HG03378 (cell line): ENCODE data around the gene NEDD9.

Experiments used
- ATAC-seq: cut with Tn5 transposase; IDR thresholded peaks from one replicate; pipeline ENCODE4 v1.9.1; 2021; ENCODE audit warnings: mild to moderate bottlenecking, moderate library complexity; ENCODE audit not compliant: unreplicated experiment

Gene NEDD9

DNA sequence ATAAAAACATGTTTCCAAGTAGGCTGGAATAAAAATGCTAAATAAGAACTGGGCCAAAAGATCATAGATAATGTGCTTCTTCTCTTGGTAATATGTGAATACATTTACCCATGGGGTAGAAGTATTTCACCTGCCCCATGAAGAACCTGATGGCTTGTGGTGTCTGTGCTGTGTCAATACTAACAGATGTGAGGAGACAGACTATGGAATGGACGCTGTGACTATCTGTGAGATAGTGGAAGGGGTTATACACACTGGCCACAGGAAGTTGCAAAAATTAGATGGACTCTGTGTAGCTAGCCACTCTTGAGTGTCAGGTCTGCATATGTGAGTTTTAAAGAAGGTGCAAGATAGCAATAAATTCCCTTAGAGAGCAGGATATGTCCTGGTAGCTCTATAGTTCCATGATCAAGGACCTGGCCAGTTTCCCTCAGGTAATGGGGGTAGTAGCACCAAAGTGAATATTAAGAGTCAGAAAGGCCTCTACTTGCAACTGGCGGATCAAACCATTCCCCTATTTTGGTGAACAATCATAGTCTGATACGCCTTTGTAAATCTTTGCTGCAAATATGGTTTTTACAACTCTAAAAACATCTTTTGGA lies 48.6 kb downstream of the NEDD9 start:
- ATAC-seq = no peak

DNA sequence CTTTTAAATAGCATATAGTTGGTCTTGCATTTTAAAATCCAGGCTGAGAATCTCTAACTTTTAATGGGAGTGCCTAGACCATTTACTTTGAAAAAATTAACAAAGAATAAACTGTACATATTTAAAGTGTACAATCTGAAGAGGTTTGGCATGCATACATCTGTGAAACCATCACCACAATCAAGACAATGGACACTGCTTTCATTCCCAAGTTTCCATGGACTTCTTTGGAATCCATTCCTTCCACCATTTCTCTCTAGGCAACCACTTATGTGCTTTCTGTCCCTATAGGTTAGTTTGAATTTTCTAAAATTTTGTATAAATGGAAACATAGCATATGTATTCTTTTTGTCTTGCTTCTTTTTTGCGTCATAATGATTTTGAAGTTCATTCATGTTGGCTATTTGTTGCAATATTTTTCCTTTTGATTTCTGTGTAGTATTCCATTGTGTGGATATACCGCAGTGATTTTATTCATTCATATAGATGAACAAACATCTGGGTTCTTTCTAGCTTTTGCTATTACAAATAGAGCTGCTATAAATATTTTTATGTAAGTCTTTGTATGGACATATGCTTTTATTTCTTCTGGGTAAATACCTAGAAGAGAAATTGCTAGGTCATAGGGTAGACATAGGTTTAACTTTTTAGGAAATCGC lies 50.9 kb downstream of the NEDD9 start:
- no peak for ATAC-seq

DNA sequence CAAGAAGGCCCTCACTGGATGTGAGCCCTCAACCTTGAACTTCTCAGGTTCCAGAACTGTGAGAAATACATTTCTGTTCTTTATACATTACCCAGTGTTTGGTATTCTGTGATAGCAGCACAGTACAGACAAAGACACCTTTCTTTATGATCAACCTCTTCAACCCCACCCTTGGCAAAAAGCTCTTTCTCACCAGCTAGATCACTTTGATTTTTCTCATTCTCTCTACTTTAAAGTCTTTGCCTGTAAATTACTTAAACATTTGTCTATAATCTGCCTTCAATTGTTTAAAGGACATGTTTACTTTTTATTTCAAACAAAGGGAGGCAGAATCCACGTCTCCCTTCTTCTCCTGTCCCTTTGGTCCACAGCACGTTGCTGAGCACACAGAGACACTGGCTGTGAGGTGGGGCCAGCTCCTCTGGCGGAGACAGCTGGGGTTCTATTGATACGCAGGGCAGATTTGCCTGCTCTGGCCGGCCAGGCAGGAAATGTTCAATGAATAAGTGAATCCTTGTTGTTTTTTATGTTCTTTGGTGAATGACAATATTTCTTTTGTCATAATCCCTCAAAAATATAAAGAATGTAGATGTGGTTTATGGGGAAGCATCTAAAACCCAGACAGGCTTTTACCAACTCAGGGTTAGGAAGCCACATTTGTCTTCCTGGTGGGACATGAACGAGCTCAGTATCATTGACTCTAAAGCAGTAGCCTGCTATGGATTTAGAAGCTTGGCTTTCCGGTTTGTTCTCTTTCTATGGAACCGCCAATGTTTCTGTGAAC lies 52.9 kb downstream of the NEDD9 start:
- ATAC-seq = no peak

DNA sequence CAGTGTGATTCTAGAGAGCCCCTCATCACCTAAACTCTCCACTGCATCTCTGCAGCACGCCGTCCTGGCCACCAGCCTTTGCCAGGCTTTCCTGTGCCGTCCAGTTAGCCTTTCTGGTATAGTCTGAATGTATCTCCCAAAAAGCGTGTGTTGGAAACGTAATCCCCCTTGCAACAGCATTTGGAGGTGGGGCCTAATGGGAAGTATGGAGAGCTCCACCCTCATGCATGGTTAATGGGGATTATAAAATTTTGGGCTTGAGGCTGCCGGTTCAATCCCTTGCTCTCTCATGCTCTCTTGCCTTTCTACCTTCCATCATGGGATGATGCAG lies 53.4 kb downstream of the NEDD9 start:
- no peak for ATAC-seq

DNA sequence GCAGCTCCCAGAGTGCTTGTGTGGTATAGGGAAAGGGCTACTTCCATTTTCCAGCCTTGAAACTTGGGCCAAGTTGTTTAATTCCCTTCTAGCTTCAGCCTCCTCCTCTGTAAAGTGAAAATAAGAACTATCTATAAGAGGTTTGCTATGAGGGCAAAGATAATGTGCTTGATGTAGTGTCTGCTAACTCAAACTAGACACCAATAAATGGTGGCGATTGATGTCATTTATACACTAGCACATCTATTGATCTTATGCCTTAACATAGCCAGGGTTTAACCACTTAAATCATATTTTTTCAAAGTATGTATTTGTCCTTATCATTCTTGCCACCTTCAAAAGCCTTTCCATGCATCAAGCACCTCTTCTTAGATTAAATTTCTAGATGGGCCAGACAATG lies 55.2 kb downstream of the NEDD9 start:
- no peak for ATAC-seq

DNA sequence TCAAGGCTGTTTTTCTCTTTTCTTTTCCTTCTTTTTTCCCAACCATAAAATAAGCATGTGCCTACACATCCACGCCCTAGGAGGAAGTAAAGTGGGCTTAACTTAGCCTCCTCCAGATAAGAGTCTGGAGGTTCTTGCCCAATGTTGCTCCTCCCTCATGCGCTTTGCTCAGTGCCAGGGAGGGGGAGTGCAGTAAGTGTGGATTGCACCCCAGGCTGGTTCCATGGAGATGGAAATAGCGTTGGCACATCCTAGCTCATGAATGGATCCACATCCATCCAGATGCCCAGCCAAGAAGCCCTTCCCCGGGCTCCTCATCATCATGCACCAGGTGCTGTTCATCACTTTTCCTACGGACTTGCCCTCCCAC lies 58.2 kb downstream of the NEDD9 start:
- ATAC-seq = no peak

DNA sequence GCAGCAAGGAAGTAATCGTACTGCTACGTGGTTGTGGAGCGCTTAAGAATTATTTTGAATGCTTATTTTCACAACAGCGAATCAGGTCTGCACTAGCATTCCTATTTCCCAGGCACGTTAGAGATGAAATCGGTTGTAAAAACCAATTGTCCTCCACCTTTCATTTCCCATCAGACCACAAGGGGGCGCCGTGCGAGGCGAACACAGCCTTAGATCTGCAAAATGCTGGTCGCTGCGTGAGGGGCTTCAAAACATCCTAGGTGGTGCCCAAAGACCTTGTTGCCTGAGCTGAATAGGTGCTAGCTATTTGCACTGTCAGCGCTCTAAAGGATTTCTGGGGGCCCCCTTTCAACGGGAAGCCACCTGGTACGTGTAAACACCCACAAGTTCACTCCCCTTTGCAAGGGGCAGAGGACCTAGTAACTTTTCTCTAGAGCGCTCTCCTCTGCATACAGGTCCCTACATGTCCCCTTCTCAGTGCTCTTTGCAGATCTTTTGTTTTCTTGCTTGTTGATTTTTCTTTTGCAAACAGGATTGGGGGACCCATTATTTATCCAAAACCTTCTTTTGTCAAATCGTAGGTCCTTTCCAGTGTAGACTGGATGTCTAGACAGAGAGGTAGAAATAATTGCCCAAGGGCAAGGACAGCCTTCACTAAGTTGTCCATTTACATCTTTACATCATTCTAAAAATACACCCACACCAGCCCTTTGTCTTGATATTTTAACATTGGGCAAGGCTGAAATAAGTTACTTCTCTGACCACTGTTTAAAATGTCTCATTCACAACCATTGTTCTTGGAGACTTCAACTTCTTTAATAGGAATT lies 59.8 kb downstream of the NEDD9 start:
- peak; percentile 49 for ATAC-seq

DNA sequence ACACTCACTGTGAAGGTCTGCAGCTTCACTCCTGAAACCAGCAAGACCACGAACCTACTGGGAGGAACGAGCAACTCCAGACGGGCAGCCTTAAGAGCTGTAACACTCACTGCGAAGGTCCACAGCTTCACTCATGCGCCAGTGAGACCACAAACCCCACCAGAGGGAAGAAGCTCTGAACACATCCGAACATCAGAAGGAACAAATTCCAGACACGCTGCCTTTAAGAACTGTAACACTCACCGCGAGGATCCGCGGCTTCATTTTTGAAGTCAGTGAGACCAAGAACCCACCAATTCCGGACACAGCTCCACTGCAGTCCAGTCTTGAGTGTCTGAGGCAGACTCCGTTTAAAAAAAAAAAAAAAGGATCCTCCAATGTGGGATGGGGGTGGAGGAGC lies 60.5 kb downstream of the NEDD9 start:
- no peak for ATAC-seq

DNA sequence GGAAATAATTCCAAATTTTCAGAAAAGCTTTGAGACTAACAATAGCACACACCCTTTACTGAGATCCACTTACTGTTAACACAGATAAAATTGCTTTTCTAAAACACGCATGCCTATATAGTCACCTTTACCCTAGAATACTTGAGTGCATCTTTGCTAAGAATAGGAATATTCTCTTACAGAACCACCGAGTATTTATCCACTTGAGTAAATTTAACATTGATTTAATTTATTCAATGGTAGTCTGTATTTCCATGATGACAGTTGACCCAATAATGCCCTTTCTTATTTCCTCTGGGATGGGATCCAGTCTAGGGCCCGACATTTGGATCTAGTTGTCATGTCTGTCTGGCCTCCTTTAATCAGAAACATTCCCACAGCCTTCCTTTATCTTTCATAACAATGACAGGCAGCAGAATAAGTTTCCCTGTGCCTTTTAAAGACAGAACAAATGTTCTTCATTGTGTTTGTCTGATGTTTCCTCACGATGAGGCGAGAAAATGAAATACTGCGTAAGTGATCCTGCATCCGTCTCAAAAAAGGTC lies 64.3 kb downstream of the NEDD9 start:
- no peak for ATAC-seq

DNA sequence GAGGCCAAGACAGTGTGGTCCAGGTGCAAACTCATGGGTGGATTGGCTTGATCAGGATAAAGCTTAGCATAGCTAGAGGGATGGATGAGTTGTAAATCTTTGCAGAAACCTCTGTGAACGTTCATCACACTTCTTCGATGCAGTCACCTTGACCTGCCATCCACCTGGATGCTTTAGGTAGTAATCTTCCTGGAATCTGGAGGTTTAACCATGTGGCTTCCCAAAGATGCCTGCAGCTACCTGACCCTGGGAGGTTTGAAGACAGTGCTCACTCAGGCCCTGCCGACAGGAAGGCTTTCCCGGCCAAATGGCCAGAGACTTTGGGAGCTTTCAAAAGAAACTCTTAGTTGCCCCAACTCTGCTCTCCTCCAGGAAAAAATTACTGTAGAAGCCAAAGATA lies 65.5 kb downstream of the NEDD9 start:
- ATAC-seq = no peak

DNA sequence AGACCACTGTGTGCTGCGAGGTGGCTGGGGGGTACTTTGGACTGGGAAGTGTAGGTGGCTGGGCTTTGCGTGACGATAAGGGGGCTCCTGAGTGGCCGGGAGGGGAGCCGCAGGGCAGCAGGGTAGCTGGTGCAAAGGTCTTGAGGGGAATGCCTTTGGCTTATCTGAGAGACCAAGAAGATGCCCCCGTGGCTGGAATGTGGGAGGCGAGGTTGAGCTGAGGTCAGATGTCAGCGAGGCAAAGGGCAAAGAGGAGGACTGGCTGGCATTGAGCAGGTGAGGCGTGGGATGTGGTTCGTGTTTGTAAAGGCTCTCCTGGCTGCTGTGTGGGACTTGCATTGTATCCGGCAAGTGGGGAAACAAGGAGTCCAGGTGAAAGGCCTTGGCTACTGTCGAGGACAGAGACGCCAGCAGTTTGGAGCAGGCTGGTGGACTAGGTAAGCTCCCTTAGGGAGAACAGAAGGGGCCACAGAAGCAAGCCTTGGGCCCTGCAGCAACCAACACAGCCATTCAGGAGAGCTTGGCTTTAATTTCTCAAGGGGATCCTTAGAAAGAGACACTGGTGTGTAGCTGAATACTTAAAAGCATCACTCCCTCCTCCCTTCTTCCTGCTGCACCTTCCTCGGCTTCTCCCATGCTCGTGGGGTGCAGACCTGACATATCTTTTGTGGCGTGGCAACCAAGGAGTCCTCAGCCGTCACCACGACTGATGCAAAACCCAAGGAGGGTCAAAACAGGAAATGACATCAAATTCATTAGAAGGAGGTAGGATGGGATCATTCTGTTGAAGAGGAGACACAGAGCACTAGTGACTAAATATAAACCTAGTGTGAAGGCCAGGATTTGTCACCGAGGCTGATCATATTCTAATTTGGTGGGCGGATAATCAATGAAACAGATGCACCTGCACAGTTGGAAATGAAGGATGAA lies 67.5 kb downstream of the NEDD9 start:
- no peak for ATAC-seq

DNA sequence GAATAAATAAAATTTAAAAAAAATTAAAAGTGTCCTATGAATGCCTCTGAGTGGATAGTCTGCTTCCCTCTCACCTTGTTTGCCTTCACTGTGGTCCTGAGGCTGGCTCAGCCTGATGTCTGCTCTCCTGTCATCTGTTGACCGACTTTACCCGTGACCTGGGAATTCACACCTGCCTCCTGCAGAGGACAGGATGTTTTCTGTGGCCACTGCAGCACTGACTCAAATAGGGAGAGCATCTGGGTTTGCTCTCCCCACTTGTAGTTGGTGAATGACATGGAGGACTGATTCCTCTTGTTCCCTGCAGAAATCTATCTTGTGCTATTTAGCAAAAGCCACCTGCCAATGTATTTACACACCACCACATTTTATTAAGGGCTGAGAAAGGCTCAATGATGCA lies 68.5 kb downstream of the NEDD9 start:
- ATAC-seq = peak; percentile 51

DNA sequence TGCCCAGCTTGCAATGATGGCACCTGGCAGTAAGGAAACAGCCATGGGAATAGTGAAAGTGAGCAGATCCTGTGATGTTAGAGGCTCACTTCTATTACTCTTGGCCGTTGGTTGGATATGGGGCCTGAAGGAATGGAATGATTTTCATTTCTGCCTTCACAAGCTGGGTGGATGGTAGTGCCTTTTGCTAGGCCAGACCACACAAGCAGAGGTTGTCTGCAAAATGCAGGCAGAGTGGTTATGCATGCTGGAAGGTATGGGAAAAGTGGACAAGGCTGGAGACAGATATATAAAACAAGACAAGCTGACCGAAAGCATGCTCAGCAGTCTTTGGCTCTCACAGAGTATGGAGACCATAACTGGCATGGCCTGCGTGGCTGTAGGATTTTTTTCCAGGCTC lies 70.2 kb downstream of the NEDD9 start:
- no peak for ATAC-seq

DNA sequence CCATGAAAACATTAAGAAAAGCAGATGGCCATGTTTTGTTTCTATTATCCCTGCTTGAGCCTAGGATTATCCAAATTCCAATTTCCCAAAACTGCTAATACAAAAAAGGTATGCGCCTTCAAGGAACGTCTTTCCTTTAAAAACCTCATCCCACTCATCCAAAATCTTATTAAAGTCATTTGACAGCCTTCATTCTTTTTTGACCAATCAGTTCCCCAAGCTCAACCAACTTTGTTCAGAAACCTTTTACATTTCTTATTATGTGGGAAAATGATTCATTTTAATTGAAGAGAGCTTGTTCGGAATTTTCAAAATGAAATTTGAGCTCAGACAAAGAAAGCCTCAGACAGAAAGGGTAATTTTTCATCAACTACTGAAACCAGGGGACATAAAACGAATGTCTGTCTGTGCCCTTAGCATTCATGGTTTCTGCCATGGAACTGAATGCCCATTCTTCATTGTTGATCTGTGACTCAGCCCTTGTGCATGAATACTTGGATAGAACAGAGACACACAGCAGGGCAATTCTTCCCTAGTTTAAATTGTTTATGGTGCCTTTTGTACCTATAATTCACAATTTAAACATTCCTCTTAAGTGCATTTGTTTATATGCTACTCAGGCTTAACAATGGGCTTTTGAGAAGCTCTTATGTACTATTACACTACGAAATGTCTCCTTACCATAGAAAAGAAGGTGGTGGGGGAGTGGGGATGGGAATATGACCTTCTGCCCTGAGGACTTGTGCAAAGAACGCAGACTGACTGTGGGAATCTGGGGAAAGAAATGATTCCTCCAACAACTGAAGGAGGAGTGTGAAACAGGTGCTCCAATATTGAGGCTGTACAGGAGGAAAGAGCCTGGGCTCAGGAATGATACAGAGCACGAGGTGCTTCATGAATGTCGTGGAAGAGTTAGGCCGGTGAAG lies 71.2 kb downstream of the NEDD9 start:
- ATAC-seq = no peak

DNA sequence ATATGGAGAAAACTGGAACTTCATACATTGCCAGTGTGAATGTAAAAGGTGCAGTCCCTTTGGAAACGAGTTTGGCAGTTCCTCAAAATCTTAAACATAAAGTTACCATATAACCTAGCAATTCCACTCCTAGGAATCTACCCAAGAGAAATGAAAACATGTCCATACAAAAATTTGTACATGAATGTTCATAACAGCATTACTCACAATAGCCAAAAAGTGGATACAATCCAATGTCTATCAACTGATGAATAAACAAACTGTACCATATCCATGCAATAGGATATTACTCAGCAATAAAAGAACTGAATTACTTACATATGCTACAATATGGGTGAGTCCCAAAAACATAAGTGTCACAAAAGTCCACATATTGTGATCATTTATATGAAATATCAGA lies 72.3 kb downstream of the NEDD9 start:
- ATAC-seq = no peak

DNA sequence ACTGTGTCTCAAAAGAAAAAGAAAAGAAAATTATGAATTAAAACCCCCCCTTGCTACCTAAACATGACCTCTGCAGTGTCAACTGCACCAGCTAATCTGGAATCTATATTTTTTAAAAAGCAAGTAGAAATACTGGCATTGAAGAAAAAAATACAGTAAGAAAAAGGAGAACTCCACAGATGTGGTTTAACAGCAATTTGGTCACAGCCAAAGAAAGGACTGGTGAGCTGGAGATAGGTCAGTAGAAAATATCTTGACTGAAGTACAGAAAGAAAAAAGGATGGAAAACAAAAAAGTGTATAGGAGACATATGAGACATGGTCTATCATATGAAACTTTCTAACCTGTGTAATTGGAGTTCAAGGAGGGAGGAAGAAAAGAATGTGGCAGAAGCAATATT lies 76.9 kb downstream of the NEDD9 start:
- no peak for ATAC-seq

DNA sequence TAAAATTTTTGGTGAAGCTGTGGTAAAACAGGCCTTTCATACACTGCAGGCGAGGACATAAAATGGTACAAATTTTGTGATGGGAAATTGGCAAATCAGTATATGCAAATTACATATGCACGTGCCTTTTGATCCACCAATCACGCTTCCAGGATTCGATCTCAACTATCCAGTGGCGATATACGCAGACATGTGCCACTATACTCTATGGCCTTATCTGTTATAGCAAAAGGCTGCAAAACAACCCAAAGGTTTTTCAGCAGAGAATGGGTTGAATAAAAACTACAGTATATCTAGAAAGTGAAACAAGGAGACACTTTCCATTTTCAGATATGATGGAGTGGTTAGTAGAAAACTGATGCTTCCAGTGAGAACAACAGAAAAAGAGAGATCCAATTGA lies 79.0 kb downstream of the NEDD9 start:
- ATAC-seq = no peak

DNA sequence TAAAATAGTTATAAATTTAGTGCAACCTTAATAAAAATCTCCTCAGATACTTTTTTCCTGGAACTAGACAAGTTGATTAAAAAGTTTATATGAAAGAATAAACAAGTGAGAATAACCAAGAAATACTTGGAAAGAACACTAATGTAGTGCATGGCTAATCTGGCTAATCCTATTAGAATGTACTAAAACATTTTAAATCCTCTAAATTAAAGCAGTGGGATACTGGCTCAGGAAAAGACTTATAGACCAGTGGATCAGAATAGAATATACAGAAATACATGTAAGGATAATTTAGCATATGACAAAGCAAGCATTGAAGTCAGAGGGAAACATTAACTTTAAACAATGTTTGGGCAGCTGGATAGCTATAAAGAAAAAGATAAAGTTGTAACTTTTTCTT lies 79.9 kb downstream of the NEDD9 start:
- no peak for ATAC-seq

DNA sequence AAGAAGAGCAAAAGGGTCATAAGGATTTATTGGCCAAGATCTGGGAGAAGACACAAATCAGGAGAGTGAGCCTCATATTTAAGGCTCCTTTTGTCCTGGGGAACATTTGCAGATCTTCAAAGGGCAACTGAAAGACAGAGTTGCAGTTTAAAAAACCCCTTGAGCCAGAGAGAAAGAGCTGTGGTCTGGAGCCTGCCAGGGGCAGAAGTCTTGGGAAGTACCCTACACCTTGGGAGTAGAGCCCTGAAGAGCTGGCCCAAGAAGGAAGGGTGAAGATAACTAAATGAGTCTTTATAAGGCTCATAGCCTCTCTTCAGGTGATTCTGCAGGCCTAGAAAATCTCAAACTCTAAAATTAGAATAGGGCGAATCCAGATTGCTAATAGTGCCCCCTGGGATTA lies 81.0 kb downstream of the NEDD9 start:
- ATAC-seq = no peak
